CD4-positive, alpha-beta T cell treated with Interferon alpha-2 for 1 hour (primary cell): ENCODE data around the gene ZNF367.
"Not testable (repeated sequence)": the region's sequence is repeated elsewhere in the genome, so short reads cannot be mapped to it uniquely, and the experiment has no call there.

Experiments
- DNase-seq, 2 donors: peaks; one replicate each; pipeline ENCODE4 v3.0.0-alpha.2; 2020 to 2022

ZNF367 gene

DNA sequence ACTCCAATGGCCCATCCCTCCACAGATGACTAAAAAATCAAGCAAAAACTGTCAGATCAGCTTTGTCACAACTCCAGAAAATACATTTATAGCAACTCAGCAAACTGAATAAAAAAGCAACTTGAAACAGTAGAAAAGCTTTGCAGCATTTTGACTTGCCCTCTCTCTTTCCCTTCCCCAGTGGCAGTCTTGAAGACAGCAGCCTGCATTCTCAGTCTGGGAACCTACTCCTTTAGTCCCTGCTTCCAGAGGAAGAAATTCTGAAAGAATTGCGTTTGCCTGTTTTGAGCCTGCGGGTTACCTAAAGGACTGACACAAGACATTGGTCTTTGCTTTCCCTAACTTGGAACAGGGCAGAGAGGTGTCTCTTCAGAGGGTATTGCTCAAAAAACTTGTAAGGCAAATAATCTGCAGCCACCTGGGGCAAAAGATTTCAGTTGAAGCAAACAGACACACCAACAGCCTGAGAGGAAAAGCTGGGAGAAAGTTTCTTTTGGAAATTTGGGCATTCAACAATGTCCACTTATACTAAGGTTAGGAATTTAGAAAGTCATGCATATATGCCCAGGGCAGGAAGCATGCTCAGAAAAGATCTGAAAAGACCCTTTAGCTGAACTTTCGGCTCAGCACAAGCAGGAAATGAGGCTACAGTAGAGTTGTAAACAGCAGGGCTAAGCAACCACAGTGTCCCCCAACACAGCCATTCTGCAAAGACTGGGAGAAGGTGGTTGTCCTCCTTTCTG, 19.4 kb downstream of the ZNF367 start:
- DNase-seq = peak in 1 of 2 donors; percentile 35

GRCh38 chr9:96395964-96396363, 22.2 kb downstream of the ZNF367 start:
- DNase-seq = no peak

DNA sequence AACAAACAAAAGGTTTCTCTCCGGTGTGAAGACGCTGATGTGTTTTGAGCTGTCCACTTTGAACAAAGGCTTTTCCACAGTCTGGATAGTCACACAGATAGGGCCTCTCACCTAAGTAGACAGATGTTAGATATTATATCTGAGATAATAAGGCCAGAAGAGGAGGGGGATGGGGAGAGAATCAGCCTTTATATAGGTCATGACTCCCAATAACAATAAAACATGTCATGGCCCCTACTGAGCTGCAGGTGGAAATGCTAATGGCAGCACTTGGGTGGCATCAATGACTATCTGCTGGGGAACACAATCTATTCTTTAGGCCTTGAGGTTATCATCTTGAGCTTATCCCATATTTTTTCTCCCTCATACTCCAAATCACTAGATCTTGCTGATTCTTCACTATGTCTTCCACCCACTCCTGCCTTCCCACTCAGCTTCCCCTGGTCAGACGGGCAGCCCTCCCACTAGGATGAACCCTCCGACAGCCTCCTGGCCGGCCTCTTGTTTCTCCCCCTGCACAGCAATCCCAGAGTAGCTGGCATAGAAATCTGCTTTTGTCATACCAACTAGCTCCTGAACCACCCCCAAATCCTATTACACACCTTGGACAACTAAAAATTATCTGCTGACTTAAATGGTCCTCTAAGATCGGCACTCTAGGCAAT, 23.2 kb downstream of the ZNF367 start:
- no peak for DNase-seq

- DNase-seq = no peak
These were observed 25.9 kb downstream of the ZNF367 start for GRCh38 chr9:96392263-96392662.

GRCh38 chr9:96391021-96391765, 27.0 kb downstream of the ZNF367 start:
- peak in 1 of 2 donors; percentile 27 for DNase-seq

DNA sequence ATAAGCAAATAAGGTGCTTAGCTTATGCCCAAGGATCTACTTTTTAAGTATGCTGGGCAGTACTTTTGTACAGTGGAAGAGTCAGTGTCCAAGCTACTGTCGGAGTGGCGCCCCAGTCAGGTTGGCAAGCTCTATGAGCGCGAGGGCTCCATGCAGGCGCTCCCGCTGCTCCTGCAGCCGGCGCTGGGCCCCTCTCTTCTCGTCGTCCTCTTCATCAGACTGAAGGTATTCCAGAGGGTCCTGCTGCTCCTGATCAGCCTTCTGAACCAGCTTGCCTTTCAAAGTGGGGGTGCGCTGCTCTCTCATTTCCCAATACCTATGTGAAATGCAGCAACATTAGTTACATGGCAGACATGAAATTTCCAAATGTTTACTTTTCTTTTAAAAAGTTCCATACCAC, 30.0 kb downstream of the ZNF367 start:
- DNase-seq = no peak

GRCh38 chr9:96386157-96386556, 32.0 kb downstream of the ZNF367 start:
- no peak for DNase-seq

- DNase-seq = peak in 1 of 2 donors; percentile 28
These were observed 34.8 kb downstream of the ZNF367 start, which contains the start of gene SLC35D2 for GRCh38 chr9:96383165-96383942. TSS of gene SLC35D2 (minus strand) at chr9:96383711. CDS start at chr9:96383634, 77 bp downstream.

DNA sequence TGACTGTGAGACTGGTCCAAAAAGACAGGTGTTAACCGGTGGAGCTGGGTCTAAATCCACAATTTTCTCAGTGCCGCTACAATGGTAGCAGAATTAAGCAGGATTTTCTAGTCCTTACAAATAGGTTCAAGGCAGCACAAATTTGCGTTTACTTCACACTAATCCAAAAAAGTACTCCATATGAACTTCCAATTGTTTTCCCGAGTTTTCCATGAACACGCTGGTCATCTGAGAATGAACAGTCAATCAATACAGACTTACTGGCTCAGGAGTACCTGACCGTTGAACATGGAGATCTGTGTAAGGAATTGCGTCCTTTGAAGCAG, 35.4 kb downstream of the ZNF367 start:
- no peak for DNase-seq

GRCh38 chr9:96382175-96382574, 36.0 kb downstream of the ZNF367 start:
- no peak for DNase-seq

GRCh38 chr9:96381696-96382095, 36.5 kb downstream of the ZNF367 start:
- DNase-seq = no peak

GRCh38 chr9:96381125-96381524, 37.0 kb downstream of the ZNF367 start:
- DNase-seq = no peak

DNA sequence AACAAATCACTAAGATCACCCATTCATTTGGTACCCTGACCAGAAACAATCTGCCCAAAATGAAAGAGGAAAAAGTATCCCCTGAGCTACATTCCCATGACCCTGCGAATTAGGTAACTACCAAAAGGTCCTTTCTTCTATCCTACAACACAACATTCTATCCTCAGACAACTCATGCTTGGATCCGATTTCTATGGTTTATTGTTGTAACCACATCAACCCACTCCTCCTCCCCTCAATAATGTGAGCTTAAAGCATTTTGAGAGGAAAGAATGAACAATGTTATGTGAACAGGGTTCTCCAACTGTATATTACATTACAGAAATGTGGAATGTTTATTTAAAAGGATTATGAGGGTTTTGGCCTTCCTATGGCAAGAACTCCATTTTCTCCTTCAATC, 38.7 kb downstream of the ZNF367 start:
- DNase-seq = no peak

DNA sequence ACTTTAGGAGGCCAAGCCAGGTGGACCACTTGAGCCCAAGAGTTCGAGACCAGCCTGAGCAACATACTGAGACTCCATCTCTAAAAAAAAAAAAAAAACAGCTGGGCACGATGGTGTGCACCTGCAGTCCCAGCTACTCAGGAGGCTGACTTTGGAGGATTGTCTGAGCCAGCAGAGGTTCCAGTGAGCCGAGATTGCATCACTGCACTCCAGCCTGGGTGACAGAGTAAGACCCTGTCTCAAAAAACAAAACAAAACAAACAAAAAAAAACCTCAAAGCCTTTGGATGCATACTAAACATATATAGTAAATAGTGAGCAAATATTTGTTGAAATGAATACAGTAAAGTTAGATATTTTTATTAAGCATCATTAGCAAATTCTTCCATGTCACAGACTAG, 40.0 kb downstream of the ZNF367 start:
- DNase-seq = no peak

DNA sequence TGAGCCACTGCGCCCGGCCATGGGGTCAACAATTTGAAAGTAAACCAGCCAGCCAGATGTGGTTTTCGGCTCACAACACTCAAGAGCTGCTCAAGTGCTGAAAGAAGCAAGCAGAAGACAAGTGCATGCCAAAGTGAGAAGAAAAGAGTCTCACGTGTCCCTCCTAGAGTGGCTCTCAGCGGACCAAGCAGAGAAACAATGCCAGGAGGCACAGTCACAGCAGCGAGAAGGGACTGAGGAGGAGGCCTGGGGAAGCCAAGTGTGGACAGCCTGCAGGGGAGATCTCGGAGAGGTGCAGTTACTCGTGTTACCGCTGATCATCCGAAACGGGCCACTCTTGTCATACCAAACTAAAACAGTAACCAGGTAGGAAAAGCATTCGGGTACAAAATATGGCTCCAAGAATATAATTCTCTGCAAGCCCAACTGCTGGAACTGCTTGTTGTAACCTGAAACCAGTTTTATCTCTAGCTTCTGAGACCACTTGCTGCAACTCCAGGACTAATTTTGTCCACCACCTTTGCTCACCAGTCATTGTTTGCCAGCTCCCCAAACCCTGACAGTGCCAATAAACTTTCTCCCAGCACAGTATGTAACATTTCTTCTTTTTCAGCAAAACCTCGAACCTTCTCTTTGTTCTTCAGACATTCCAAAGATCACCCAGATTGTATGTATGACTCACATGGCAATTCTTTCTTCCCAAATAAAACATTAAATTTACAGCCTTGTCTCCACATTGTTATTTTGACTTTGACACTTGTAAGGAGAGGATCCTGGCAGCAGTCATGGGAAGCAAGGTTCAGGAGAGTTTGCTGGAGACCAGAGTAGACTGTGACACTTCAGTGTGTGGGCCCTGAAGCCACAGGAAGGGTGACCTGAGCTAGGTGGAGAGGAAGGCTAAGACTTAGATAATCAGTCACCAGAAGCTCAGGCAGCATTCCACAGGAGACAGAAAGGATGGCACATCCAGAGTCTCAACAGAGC, 41.0 kb downstream of the ZNF367 start:
- no peak for DNase-seq

DNA sequence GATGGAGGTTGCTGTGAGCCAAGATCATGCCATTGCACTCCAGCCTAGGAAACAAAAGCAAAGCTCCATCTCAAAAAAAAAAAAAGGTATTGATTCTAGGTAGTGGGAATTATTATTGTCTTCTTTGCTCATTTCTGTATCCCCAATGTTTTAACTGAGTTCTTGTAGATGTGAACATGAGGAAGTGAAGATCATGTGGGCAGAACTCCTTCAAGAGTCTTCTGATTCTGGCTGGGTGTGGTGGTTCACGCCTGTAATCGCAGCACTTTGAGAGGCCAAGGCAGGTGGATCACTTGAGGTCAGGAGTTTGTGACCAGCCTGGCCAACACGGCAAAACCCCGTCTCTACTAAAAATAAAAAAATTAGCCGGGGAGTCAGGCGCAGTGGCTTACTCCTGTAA, 42.7 kb downstream of the ZNF367 start:
- DNase-seq = not testable (repeated sequence)

DNA sequence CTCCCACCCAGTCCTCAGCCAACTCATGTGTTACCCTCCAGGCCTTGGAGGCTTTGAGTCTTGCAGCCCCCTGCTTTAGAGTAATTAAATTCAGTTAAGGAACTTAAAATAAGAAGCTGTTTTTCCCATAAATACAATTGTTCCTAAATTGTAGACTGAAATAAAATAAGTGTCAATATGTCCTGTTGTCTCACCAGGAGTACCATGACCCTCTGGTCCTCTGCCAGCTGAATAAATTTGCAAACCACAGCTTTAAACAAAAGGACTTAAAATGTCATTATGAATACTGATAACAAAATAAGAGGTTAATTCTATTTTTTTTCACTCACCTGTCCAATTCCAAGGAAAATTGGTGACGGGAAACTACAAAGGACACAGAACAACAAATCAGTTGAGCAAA, 50.2 kb downstream of the ZNF367 start:
- DNase-seq = no peak

DNA sequence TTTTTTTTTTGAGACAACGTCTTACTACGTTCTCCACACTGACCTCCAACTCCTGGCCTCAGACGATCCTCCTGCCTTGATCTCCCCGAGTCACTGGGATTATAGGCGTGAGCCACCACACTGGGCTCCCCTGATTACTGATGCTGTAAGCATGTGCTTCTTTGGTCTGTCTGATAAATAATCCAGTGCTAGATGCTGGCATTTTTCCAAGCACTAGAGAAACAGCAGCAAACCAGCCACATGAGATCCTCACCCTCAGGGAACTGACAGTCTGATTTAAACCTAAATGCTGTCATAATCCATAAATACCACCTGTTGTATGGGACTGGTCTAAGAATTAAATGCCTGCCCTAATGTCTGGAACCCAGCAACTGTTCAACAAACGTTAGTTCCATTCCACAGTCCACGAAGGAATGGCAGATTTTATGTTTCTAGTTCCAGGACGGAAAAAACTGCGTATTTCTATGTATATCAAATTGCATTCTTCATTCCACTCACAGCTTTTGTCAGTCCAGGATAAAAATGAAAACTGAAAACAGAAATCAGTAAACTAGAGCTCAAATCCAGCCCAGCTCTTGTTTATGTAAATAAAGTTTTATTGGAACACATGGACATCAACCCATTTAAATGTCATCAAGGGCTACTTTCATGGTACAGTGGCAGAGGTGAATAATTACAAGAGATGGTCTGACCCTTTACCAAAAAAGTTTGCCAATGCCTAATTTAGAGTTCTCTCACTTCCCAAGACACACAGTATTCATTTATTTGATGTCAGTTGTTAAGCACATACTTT, 54.8 kb downstream of the ZNF367 start:
- DNase-seq = no peak

DNA sequence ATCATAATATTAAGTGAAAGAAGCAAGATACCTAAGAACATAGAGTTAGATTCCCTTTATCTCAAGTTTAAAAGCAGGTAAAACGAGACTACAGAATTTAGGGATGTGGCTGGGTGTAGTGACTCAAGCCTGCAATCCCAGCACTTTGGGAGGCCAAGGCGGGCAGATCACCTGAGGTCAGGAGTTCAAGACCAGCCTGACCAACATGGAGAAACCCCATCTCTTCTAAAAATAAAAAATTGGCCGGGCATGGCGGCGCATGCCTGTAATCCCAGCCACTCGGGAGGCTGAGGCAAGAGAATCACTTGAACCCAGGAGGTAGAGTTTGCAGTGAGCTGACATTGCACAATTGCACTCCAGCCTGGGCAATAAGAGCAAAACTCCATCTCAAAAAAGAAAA, 56.1 kb downstream of the ZNF367 start:
- not testable (repeated sequence) for DNase-seq

DNA sequence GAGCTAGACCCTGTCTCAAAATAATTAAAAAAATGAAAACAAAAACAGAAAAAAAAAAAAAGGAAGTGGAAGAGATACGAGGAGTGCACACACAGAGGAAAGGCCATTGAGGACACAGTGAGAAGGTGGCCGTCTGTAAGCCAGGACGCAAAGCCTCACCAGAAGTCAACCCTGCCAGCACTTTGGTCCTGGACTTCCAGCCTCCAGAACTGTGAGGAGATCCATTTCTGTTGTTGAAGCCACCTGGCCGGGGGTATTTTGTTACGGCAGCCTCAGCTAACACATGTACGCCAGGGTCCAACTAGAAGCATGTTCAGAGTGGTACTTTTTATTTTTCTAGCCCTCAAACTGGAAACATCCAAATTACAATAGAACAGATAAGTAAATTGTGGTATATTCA, 56.5 kb downstream of the ZNF367 start:
- no peak for DNase-seq

DNA sequence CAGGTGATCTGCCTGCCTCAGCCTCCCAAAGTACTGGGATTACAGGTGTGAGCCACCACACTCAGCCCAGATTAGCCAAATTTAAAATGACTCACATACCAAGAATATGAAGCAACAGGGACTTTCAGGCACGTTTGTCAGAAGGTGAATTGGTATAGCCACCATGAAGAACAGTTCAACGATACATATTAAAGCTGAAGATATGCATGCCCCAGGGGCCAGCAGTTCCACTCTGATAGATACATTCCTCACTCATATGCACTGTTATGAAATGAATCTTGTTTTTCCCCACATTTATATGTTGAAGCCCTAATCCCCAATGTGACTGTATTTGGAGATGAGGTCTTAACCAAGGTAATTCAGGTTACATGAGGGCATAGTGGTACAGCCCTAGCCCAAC, 57.2 kb downstream of the ZNF367 start:
- DNase-seq = no peak
